Effector CD4-positive, alpha-beta T cell (primary cell): ENCODE results near the gene ASB15.

Experiments
- DNase-seq: peaks from one replicate; pipeline ENCODE4 v3.0.0-alpha.2; 2020

Gene ASB15

GRCh38 chr7:123666492-123666891, 64.9 kb downstream of the ASB15 start:
- DNase-seq: no peak

DNA sequence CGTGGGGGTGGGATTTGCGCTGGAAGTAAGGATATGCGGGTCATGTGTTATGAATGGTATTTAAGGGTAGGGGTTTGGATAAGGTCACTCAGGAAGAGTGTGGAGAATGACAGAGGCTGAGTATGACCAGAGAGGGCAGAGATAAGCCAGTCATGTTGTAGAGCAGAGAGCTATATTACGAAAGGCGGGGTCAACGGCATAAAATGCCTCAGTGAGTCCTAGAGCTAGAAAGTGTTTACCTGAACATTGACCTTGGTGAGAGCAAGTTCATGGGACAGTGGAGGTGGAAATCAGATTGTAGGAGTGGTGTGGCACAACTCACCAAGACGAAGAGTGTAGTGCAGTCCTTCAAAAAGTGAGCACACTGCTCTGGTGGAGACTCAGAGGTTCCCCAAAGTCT, 67.9 kb downstream of the ASB15 start:
- DNase-seq: no peak

DNA sequence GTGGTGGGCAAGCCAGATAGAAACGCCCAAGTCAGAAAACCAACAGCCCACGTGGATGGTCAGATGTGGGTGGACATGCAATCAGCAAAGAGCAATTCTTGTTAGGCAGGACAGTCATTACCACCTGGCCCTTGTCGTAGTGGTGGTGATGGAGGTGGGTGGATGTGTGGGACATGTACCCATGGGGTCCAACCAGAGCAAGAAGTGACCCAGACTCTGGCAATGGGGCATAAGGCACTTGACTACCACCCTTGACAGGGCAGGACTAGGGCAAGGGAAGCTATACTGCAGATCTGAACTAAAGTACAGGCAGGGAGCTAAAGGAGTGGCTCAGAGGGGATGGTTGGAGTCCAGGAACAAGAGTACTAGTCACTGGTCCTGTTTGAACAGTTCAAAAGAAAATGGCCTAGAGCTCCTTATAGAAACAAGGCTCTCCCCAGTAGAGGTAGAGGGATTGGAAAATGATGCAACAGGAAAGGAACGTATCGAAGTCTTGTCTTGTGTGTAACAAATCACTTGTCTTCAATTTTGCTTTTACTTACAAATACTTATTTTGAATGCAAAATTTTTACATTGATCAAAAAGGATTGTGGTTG, 71.6 kb downstream of the ASB15 start:
- no peak for DNase-seq

GRCh38 chr7:123673752-123674398, 72.3 kb downstream of the ASB15 start:
- DNase-seq: no peak

DNA sequence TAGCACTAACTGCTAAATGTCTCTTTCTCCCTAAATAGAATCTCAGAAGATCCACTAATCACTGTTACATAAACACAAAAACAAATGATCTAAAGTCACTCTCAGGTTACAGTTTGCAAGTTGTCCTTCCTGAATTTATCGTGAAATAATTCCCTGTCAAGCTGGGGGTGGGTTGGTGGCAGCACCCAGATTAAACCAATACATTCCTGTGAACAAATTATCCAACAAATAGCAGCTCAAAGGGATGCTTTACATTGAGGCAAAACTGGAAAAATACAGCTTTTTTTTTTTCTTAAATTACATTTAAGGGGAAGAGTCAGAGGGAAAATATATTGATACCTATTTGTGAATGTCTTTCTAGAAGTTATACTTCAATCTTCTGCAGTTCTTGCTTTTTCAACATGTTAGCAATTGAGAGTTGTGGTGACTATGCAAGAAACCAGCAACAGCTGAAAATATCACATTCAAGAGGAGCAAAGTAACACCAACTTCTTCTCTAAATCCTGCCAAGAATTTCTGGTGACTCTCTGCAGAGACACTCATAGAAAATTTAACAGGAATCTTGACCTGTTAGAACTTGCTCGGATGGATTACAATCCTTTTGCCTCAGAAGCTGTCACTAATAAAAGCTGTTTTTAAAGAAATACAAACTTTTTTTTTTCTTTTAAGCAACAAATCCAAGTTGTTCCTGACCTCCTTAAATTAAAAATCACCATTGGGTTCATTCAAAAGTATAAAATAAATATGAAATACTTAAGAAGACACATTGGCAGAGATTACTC, 73.0 kb downstream of the ASB15 start:
- no peak for DNase-seq

DNA sequence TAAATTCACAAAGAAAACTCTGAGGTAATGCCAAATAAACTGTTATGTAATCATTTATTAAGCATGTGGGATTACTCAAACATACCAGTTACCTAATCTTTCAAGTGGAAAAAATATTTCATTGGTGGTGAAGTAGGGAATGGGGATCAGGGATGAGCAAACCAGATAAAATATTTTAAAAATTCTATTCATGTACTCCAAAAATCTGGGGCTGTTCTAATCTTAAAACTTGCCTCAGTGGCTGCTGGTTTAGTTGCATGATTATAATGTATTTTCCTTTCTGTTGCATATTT, 73.5 kb downstream of the ASB15 start:
- DNase-seq: no peak

GRCh38 chr7:123677061-123677715, 75.6 kb downstream of the ASB15 start:
- DNase-seq: no peak

DNA sequence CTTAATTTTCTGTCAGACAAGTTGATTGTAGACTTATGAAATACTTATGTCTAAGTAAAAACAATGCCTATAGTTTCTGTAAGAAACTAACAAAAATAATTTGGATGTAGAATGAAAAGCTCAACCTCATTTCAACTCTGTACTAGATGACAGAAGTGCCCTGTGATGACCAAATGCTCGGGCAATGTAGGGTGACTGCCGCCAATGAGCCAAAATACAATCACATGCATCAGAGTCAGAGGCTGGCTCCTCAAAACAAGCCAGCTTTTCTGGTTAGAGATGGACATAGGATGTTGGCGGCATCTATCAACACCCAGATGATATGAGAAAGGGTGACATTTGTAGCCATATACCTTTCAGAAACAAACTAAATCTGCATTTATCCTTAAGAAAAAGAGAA, 78.0 kb downstream of the ASB15 start:
- no peak for DNase-seq

- DNase-seq: no peak
These were observed 79.0 kb downstream of the ASB15 start for GRCh38 chr7:123680580-123680979.

GRCh38 chr7:123681561-123681960, 79.9 kb downstream of the ASB15 start:
- DNase-seq: no peak

DNA sequence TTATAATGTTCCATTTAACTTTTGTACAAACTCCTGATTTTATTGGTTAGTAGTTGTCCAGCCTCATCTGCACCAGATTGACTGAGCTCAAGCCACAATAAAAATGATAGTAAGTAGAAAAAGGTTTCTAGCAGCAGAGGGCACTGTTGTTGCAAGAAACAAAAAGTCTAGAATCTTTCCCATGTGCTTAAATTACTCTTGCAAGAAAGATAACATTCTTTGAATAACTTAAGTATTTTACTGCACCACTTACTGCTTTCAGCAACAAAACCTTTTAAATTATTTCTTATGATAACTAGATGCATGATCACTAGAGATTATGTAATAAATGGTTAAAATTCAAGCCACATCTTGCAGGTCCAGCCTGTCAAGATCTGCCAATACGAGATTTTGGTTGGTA, 81.1 kb downstream of the ASB15 start:
- DNase-seq: no peak

- no peak for DNase-seq
These were observed 85.5 kb downstream of the ASB15 start for GRCh38 chr7:123687161-123687560.

- DNase-seq: no peak
These were observed 86.1 kb downstream of the ASB15 start for GRCh38 chr7:123687727-123688126.
